OCI-LY7 (cell line): Measurements from ENCODE around the gene ASCC2. TPM values are rescaled to one million over a fixed set of nuclear protein-coding genes. Genes with fewer than 3 reads are reported as not detected.
"Not testable (repeated sequence)": the region's sequence is repeated elsewhere in the genome, so short reads cannot be mapped to it uniquely, and the experiment has no call there.

Source experiments
- BruUV-seq: library from RNA; stranded (reverse); fragments of 400-500 nt; replicated peaks from 2 replicates; lab custom pipeline; 2021; lab: Mats Ljungman, UMichigan
- CTCF ChIA-PET: fragments of 300-600 bp; sonication (Branson Sonifier 250); formaldehyde crosslinking; loops from one replicate; lab custom pipeline; 2022; ENCODE audit warnings: antibody characterized with exemption; ENCODE audit not compliant: unreplicated experiment; lab: Charles Lee
- POLR2A ChIA-PET: fragments of 300-600 bp; sonication (Branson Sonifier 250); formaldehyde crosslinking; loops from one replicate; lab custom pipeline; 2022; ENCODE audit warnings: antibody characterized with exemption; lab: Charles Lee
- DNase-seq: peaks from one replicate; pipeline ENCODE4 v3.0.0-alpha.2; 2015; ENCODE audit warnings: low spot score
- H2AFZ ChIP-seq: fragments of 200-600 bp; sonication (generic), shearing (Covaris generic); 2 replicates; pipeline ENCODE4 v1.6.1; 2014; ENCODE audit warnings: mild to moderate bottlenecking, antibody characterized with exemption, low read length, moderate library complexity
- H3K27ac ChIP-seq: fragments of 200-600 bp; sonication (generic); 2 replicates; pipeline ENCODE4 v1.5.1; 2014; ENCODE audit warnings: mixed run types, low read depth, mild to moderate bottlenecking, moderate library complexity, low read length, inconsistent platforms; ENCODE audit not compliant: poor library complexity, severe bottlenecking
- H3K36me3 ChIP-seq: fragments of 200-600 bp; sonication (generic); 2 replicates; pipeline ENCODE4 v1.6.1; 2014; ENCODE audit warnings: mild to moderate bottlenecking, antibody characterized with exemption, low read length, moderate library complexity, mixed read lengths; ENCODE audit not compliant: insufficient read depth
- H3K4me1 ChIP-seq: fragments of 200-600 bp; sonication (generic); 2 replicates; pipeline ENCODE4 v1.5.1; 2014; ENCODE audit warnings: mild to moderate bottlenecking, low read length; ENCODE audit not compliant: insufficient read depth, poor library complexity, severe bottlenecking
- H3K4me2 ChIP-seq: fragments of 200-600 bp; sonication (generic); 2 replicates; pipeline ENCODE4 v1.6.1; 2014; ENCODE audit warnings: mild to moderate bottlenecking, low read length
- H3K4me3 ChIP-seq: fragments of 200-600 bp; sonication (generic); 2 replicates; pipeline ENCODE4 v1.5.1; 2014; ENCODE audit warnings: mild to moderate bottlenecking, low read depth, low read length; ENCODE audit not compliant: poor library complexity, severe bottlenecking
- H3K79me2 ChIP-seq: fragments of 200-600 bp; sonication (generic); 2 replicates; pipeline ENCODE4 v1.6.1; 2016; ENCODE audit warnings: low read depth, mild to moderate bottlenecking, low read length, moderate library complexity, mixed read lengths; ENCODE audit not compliant: insufficient read depth
- H3K9me2 ChIP-seq: fragments of 200-600 bp; sonication (generic); 2 replicates; pipeline ENCODE4 v1.6.1; 2016; ENCODE audit warnings: mild to moderate bottlenecking, low read length, mixed read lengths; ENCODE audit not compliant: insufficient read depth
- H3K9me3 ChIP-seq: fragments of 200-600 bp; sonication (generic); 2 replicates; pipeline ENCODE4 v1.6.1; 2014; ENCODE audit warnings: mild to moderate bottlenecking, mixed run types, low read length, mixed read lengths
- H4K20me1 ChIP-seq: fragments of 200-600 bp; sonication (generic); 2 replicates; pipeline ENCODE4 v1.6.1; 2014; ENCODE audit warnings: mild to moderate bottlenecking, antibody characterized with exemption, low read length, moderate library complexity, mixed read lengths; ENCODE audit not compliant: insufficient read depth
- EZH2phosphoT487 ChIP-seq: fragments of 200-600 bp; sonication (generic); IDR thresholded peaks from 2 replicates; pipeline ENCODE4 v1.6.1; 2018; ENCODE audit warnings: low read depth, borderline replicate concordance, mild to moderate bottlenecking, mixed run types, antibody characterized with exemption, low read length, moderate library complexity, mixed read lengths
- intact Hi-C: fragments of 100-400 bp; cut with micrococcal nuclease; formaldehyde crosslinking; loops from one replicate; pipeline ENCODE4 v1.10.0; 2022; ENCODE audit not compliant: unreplicated experiment
- total RNA-seq, 2 experiments: library from RNA; depleted of rRNA in 1 of 2; stranded (reverse); fragments of >200 nt in 1 of 2; shearing (Covaris generic) in 1 of 2; gene quantifications; 2 replicates each; pipeline ENCODE4 v1.2.3, GENCODE V29; 2014 to 2022
- TF ChIP-seq, protein P1 (sequence below): fragments of 200-600 bp; sonication (generic); conservative IDR thresholded peaks from 2 replicates; pipeline ENCODE4 v1.5.1; 2014; ENCODE audit warnings: mild to moderate bottlenecking, antibody characterized with exemption, low read length, moderate library complexity, mixed read lengths

Gene ASCC2
- total RNA-seq, 2 experiments from 2014 or later: 40.2 to 68.8 TPM

DNA sequence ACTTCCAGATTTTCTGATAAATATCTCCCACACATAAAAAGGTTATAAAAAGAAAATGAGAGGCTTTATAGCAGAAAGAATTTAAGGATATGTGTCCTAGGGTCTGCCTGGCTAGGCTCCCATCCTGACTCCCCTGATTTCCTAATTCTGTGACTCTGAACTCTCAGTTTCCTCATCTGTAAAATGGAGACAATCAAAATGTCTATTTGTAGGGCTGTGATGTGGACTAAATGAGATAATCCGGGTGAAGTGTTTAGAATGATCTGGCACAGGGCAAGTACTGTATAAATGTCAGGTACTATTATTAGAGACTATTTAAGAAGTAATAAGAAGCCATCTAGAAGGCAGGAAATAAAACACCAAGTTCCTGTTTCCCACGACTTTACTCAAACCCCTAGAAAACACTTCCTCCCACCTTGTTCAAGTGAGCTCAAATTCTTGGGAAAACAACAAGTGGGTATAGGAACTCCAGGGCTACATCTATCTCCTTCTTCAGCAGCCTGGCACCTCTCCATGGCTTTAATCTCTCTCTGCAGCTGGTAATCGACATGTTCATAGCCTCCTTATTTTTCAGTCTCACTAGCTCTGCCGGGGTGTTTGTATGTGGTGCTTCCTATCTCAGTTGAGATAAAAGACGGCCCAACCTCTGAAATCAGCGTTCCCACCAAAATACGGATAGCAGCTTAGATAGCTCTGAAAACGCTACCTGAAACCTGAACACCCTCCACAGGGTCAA, 6.7 kb downstream of the ASCC2 start:
- peaks cover 39% of the 10 kb centered on the region; the same call in 1 of the 2 replicates for H3K36me3 ChIP-seq
- no peaks in the 10 kb centered on the region for H3K9me2 ChIP-seq
- no peak overlapping the region for H3K4me3 ChIP-seq
- H3K27ac ChIP-seq: no peak overlapping the region
- no peak for TF ChIP-seq EZH2phosphoT487
- TF ChIP-seq, protein P1, sequence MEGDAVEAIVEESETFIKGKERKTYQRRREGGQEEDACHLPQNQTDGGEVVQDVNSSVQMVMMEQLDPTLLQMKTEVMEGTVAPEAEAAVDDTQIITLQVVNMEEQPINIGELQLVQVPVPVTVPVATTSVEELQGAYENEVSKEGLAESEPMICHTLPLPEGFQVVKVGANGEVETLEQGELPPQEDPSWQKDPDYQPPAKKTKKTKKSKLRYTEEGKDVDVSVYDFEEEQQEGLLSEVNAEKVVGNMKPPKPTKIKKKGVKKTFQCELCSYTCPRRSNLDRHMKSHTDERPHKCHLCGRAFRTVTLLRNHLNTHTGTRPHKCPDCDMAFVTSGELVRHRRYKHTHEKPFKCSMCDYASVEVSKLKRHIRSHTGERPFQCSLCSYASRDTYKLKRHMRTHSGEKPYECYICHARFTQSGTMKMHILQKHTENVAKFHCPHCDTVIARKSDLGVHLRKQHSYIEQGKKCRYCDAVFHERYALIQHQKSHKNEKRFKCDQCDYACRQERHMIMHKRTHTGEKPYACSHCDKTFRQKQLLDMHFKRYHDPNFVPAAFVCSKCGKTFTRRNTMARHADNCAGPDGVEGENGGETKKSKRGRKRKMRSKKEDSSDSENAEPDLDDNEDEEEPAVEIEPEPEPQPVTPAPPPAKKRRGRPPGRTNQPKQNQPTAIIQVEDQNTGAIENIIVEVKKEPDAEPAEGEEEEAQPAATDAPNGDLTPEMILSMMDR: no peak
- DNase-seq: no peak
- no peak overlapping the region for H3K4me2 ChIP-seq
- ChIA-PET CTCF (no interaction called here), POLR2A (interaction anchor here (0.7 kb wide), 1 partner anchor 50 kb away, joined by 3 read pairs; no protein-coding TSS in a partner anchor)
- no peak overlapping the region for H2AFZ ChIP-seq
- H4K20me1 ChIP-seq: no peaks in the 10 kb centered on the region
- H3K9me3 ChIP-seq: no peaks in the 10 kb centered on the region
- H3K79me2 ChIP-seq: no peaks in the 10 kb centered on the region
- intact Hi-C loops: loop anchor here (10.0 kb wide), 1 partner anchor 173 kb away; no protein-coding TSS in a partner anchor
- H3K4me1 ChIP-seq: peaks cover 2% of the 10 kb centered on the region
- no TSS peak for BruUV-seq

DNA sequence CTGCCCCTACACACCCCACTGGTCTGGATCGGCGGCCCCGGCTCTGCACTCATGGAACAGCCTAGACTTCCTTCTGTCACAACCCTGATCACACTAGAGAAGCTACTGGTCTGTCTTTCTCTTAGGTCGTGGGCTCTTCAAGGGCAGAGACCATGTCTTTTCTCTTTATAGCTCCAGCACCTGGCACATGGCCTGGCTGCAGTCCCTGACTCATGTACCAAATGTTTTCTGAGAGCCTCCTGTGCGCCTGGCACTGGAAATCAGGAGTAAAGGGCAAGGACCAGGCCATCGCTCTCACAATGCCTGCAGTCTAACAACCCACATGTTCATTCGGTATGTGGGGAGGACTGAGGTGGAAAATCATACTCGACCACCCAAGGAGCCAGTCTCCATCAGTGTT, 7.5 kb downstream of the ASCC2 start:
- Histone ChIP-seq H3K9me3 (no peaks in the 10 kb centered on the region), H3K4me1 (no peaks in the 10 kb centered on the region), H2AFZ (no peak overlapping the region), H3K79me2 (no peaks in the 10 kb centered on the region), H4K20me1 (no peaks in the 10 kb centered on the region), H3K9me2 (no peaks in the 10 kb centered on the region), H3K4me3 (no peak overlapping the region), H3K4me2 (no peak overlapping the region), H3K36me3 (peaks cover 39% of the 10 kb centered on the region; the same call in 1 of the 2 replicates), H3K27ac (no peak overlapping the region)
- no peak for DNase-seq
- CTCF ChIA-PET: no interaction called here
- BruUV-seq: no TSS peak
- intact Hi-C loops: loop anchor here (10.0 kb wide), 1 partner anchor 174 kb away; no protein-coding TSS in a partner anchor
- POLR2A ChIA-PET: no interaction called here
- TF ChIP-seq, protein P1: no peak
- no peak for TF ChIP-seq EZH2phosphoT487

DNA sequence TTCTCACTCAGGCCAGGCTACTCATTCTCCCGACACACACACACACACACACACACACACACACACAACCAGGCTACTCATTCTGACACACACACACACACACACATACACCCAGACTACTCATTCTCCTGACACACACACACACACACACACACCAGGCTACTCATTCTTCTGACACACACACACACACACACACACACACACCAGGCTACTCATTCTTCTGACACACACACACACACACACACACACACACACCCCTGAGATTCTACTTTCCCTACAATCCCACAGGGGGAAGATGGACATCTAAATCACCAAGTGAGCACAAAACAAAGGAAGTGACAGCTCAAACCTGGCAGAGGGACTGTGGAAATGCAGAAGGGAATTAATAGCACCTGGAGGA, 10.3 kb downstream of the ASCC2 start:
- intact Hi-C loops: not testable (repeated sequence)

More for the DNA sequence above, 10.3 kb downstream of the ASCC2 start:
- H2AFZ ChIP-seq, H3K27ac ChIP-seq, CTCF ChIA-PET, H3K4me2 ChIP-seq, H3K4me3 ChIP-seq, H3K9me2 ChIP-seq, BruUV-seq, H4K20me1 ChIP-seq, H3K4me1 ChIP-seq, H3K9me3 ChIP-seq, H3K79me2 ChIP-seq, DNase-seq: not testable (repeated sequence)
- POLR2A ChIA-PET: interaction anchor here (0.6 kb wide), 1 partner anchor 15 kb away, joined by 3 read pairs; no protein-coding TSS in a partner anchor
- peaks cover 47% of the 10 kb centered on the region for H3K36me3 ChIP-seq
